HAP-1 (cell line): ENCODE results near the gene GRK3.
"Not testable (repeated sequence)": the region's sequence is repeated elsewhere in the genome, so short reads cannot be mapped to it uniquely, and the experiment has no call there.

Experiments used
- DNase-seq, 2 experiments: peaks; one replicate each; pipeline ENCODE4 v3.0.0-alpha.2; 2016 to 2020; ENCODE audit warnings: low spot score in 2 of 2
- H3K27me3 ChIP-seq: fragments of 250-450 bp; sonication (Bioruptor Pico); 2 replicates; pipeline ENCODE4 v1.5.1; 2020; ENCODE audit warnings: low read depth, mild to moderate bottlenecking, moderate library complexity
- H3K36me3 ChIP-seq: fragments of 250-450 bp; sonication (Bioruptor Pico); replicated peaks from 2 replicates; pipeline ENCODE4 v1.5.1; 2020; ENCODE audit warnings: mild to moderate bottlenecking
- H3K4me1 ChIP-seq: fragments of 250-450 bp; sonication (Bioruptor Pico); 2 replicates; pipeline ENCODE4 v1.5.1; 2020; ENCODE audit warnings: mild to moderate bottlenecking
- H3K4me3 ChIP-seq: fragments of 250-450 bp; sonication (Bioruptor Pico); 2 replicates; pipeline ENCODE4 v1.5.1; 2020; ENCODE audit warnings: mild to moderate bottlenecking, moderate library complexity
- H3K9me3 ChIP-seq: fragments of 250-450 bp; sonication (Bioruptor Pico); 2 replicates; pipeline ENCODE4 v1.5.1; 2020; ENCODE audit warnings: mild to moderate bottlenecking, moderate library complexity
- in situ Hi-C: fragments of 300-500 bp; cut with MboI; formaldehyde crosslinking; loops from 3 replicates; pipeline ENCODE4 v1.14.3; 2020; ENCODE audit warnings: low sequenced_read_pairs, inconsistent platforms, mixed read lengths

Gene GRK3

DNA sequence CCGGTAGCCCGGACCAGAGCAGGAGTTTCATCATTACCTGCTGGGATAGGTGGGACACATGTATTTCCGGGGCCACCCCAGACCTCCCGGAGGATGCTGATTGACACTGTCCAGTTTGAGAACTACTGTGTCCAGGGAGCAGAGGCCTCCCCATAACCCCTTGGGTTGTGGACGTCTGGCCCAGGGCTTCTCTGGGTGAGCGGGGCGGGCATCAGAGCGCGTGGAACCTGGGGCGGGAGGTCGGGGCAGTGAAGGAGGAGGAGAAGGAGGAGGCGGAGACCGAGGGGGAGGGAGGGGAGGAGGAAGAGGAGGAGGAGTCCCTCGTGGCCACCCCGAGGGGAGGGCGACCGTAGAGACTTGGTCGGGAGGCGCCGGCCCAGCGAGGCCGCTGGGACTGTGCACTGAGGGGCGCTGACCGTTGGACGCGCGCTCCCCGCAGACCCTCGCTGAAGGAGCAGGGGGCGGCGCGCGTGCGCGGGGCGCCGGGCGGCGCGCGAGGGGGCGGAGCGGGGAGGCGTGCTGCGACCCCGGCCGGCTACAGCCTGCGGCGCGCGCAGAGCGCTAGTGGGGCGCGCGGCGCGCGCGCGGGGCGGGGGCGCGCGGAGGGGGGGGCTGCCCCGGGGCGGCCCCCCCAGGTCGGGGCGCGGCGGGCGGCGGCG, at the start of gene GRK3:
TSS of gene GRK3 (plus strand) at position 356 of the 659 bp plus-strand sequence. CDS start 366 bp downstream, outside the sequence.
- DNase-seq = peak; percentile 59 to 88
- in situ Hi-C loops = no loop called here
- Histone ChIP-seq H3K27me3 (no peaks in the 10 kb centered on the region), H3K4me1 (peaks cover 20% of the 10 kb centered on the region), H3K9me3 (no peaks in the 10 kb centered on the region), H3K36me3 (no peaks in the 10 kb centered on the region), H3K4me3 (peak within 1 kb of the TSS; percentile 59)

GRCh38 chr22:25518000-25518663, 46.3 kb upstream of the GRK3 start:
- Histone ChIP-seq H3K4me1 (no peaks in the 10 kb centered on the region), H3K9me3 (no peaks in the 10 kb centered on the region), H3K4me3 (no peak overlapping the region), H3K27me3 (no peaks in the 10 kb centered on the region), H3K36me3 (no peaks in the 10 kb centered on the region)
- in situ Hi-C loops = no loop called here
- no peak for DNase-seq

DNA sequence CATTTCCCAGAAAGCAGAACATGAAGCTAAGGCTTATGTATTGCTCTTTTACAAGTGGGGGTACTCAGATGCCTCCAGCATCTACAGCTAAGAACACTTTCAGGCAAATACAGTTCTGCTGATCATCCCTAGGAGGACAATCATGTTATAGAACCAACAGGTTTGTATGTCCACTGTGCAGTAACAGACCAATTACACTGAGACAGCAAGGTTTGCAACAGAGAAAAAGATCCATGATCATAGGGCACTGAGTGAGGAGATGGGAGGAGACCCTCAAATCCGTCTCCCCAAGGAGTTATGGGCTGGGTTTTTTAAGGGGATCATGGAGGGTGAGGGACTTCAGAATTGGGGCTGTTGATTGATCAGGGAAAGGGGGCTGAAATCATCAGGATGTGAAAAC, 39.1 kb upstream of the GRK3 start:
- H3K9me3 ChIP-seq = no peaks in the 10 kb centered on the region

DNA sequence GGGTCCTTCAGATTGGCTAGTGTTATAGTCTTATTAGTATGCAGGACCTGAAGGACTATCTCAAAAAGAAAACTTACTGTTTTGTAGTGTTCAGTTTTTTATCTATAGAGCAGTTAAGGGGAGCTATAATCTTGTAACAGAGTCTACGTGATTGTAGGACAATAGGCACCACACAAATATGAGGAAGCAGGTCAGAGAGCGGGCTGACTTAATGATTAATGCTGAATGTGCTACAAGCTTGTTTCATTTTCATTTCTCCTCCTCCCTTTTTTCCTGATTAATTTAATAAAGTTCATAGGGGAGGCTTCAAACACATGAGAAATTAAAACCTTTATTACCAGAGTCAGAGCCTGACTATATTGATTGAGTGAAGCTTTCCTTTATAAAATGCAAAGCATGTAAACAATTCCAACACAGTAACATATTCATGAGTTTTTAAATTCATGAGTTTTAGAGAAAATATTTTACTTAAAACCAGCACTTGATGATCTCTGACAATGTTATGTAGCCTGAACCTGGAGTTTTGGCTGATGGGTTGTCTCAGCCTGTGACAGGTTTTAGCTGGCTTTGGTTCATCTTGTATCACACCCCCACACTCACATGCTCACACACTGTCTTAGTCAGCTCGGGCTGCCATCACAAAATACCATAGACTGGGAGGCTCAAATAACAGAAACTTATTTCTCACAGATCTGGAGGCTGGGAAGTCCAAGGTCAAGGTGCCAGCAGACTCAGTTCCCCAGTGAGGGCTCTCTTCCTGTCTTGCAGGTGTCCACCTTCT, 38.5 kb upstream of the GRK3 start:
- H3K9me3 ChIP-seq, H3K4me1 ChIP-seq, in situ Hi-C loops, DNase-seq, H3K27me3 ChIP-seq, H3K36me3 ChIP-seq, H3K4me3 ChIP-seq: not testable (repeated sequence)

More for the DNA sequence above, 39.1 kb upstream of the GRK3 start:
- DNase-seq = no peak
- Histone ChIP-seq H3K27me3 (no peaks in the 10 kb centered on the region), H3K36me3 (no peaks in the 10 kb centered on the region), H3K4me1 (no peaks in the 10 kb centered on the region), H3K4me3 (no peak overlapping the region)
- in situ Hi-C loops = no loop called here

- H3K4me1 ChIP-seq, H3K36me3 ChIP-seq, H3K27me3 ChIP-seq, H3K9me3 ChIP-seq, DNase-seq, H3K4me3 ChIP-seq, in situ Hi-C loops: not testable (repeated sequence)
Measured at GRCh38 chr22:25527016-25527415, 37.5 kb upstream of the GRK3 start.

DNA sequence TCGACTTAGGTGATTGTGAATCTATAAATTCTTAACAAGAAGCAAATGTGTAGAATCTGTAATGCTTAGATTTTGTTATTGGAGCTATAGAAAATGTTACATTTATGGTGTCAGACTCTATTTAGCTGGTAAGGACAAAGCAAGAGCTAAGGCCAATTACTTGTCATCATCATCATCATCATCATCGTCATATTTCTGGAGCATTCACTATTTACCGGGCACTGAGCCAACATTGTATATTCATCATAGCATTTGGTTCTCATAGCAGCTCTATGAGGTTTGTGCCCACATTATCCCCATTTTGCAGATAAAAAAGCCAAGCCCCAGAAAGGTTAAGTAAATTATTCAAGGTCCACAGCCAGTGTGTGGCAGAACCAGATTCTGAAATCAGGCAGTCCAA, 36.4 kb upstream of the GRK3 start:
- H3K27me3 ChIP-seq, H3K4me3 ChIP-seq, H3K4me1 ChIP-seq, in situ Hi-C loops, DNase-seq, H3K9me3 ChIP-seq, H3K36me3 ChIP-seq: not testable (repeated sequence)

DNA sequence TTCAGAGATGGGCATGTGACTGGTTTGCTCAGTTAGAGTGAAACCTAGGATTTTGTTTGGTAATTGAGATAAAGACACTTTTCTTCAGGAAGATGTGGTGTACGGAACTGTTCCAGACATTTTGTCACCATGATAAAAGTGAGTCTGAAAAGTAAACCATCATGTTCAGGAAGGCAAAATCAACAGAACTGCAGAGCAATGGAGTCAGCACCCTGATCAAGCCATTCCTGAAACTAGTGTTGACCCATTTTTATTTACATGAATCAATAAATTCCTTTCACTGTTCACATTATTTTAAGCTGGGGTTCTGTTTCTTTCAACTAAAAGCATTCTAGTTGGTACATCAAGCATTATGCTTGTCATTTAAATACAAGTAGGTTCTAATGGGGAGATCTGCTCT, 35.4 kb upstream of the GRK3 start:
- DNase-seq, H3K27me3 ChIP-seq, H3K36me3 ChIP-seq, H3K4me1 ChIP-seq, in situ Hi-C loops, H3K4me3 ChIP-seq, H3K9me3 ChIP-seq: not testable (repeated sequence)

GRCh38 chr22:25529541-25530137, 34.8 kb upstream of the GRK3 start:
- H3K27me3 ChIP-seq, H3K9me3 ChIP-seq, H3K4me3 ChIP-seq, H3K36me3 ChIP-seq, H3K4me1 ChIP-seq, DNase-seq, in situ Hi-C loops: not testable (repeated sequence)

- DNase-seq, H3K4me1 ChIP-seq, H3K27me3 ChIP-seq, H3K36me3 ChIP-seq, H3K9me3 ChIP-seq, in situ Hi-C loops, H3K4me3 ChIP-seq: not testable (repeated sequence)
Measured at GRCh38 chr22:25531677-25532076, 32.8 kb upstream of the GRK3 start.

- Histone ChIP-seq H3K27me3 (no peaks in the 10 kb centered on the region), H3K36me3 (no peaks in the 10 kb centered on the region), H3K4me3 (no peak overlapping the region), H3K4me1 (no peaks in the 10 kb centered on the region), H3K9me3 (no peaks in the 10 kb centered on the region)
- DNase-seq = no peak
- in situ Hi-C loops = no loop called here
Measured at GRCh38 chr22:25534724-25535123, 29.8 kb upstream of the GRK3 start.

GRCh38 chr22:25536589-25536988, 27.9 kb upstream of the GRK3 start:
- Histone ChIP-seq H3K27me3 (no peaks in the 10 kb centered on the region), H3K9me3 (no peaks in the 10 kb centered on the region), H3K4me3 (no peak overlapping the region), H3K4me1 (no peaks in the 10 kb centered on the region), H3K36me3 (no peaks in the 10 kb centered on the region)
- in situ Hi-C loops = no loop called here
- no peak for DNase-seq

DNA sequence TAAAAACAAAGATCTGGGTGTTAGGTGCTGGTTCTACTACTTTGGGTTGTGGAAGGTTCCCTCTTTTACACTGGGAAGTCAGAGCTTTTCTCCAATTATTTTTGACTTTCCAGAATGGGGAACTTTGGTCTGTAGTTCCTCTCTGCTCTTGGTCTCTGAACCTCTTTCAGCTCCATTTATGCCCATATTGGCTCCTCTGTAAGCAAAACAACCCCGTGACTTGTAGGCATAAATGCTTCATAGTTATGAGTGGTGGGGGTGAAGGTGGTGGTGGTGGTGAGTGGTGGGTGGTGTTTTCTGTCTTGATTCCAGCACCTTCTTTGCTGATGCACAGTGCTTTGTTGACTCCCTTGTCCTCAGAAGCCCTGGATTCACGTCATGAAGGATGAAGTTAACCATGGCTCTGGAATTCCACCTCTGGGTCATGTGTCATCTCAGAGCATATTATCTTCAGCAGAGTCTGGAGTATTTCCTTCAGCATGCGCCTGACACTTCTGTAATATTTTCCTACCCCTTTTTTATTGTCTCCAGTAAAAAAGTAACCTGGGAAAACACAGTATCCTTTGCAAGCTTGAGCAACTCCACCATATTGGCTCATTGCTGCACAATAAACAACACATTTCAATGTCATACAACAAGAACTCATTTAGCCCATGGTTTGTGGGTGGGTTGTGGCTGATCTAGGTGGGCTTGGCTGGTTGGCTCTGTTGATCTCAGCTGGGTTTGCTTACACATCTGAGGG, 24.1 kb upstream of the GRK3 start:
- Histone ChIP-seq H3K4me1 (no peaks in the 10 kb centered on the region), H3K36me3 (no peaks in the 10 kb centered on the region), H3K27me3 (no peaks in the 10 kb centered on the region), H3K4me3 (no peak overlapping the region), H3K9me3 (no peaks in the 10 kb centered on the region)
- DNase-seq = no peak
- in situ Hi-C loops = no loop called here

GRCh38 chr22:25540908-25541660, 23.4 kb upstream of the GRK3 start:
- Histone ChIP-seq H3K9me3 (no peaks in the 10 kb centered on the region), H3K36me3 (no peaks in the 10 kb centered on the region), H3K27me3 (no peaks in the 10 kb centered on the region), H3K4me1 (no peaks in the 10 kb centered on the region), H3K4me3 (no peak overlapping the region)
- no peak for DNase-seq
- in situ Hi-C loops = no loop called here
